AG09309 (cell line): Measurements from ENCODE around the gene GLIS2.

Experiments
- DNase-seq: peaks from one replicate; pipeline ENCODE4 v3.0.0-alpha.2; 2010; ENCODE audit warnings: low read depth
- H3K4me3 ChIP-seq: 2 replicates; pipeline ENCODE4 v1.5.1; 2011; ENCODE audit warnings: mild to moderate bottlenecking, low read depth, low read length, moderate library complexity; ENCODE audit not compliant: control insufficient read depth
- TF ChIP-seq, protein P1 (sequence below): IDR thresholded peaks from 2 replicates; pipeline ENCODE4 v1.5.1; 2011; ENCODE audit warnings: mild to moderate bottlenecking, low read depth, low read length, inconsistent platforms; ENCODE audit not compliant: insufficient read depth, control insufficient read depth; ENCODE audit errors: missing control alignments

GLIS2 gene

GRCh38 chr16:4364196-4365013 lies 48.5 kb downstream of the GLIS2 start:
- TF ChIP-seq, protein P1, sequence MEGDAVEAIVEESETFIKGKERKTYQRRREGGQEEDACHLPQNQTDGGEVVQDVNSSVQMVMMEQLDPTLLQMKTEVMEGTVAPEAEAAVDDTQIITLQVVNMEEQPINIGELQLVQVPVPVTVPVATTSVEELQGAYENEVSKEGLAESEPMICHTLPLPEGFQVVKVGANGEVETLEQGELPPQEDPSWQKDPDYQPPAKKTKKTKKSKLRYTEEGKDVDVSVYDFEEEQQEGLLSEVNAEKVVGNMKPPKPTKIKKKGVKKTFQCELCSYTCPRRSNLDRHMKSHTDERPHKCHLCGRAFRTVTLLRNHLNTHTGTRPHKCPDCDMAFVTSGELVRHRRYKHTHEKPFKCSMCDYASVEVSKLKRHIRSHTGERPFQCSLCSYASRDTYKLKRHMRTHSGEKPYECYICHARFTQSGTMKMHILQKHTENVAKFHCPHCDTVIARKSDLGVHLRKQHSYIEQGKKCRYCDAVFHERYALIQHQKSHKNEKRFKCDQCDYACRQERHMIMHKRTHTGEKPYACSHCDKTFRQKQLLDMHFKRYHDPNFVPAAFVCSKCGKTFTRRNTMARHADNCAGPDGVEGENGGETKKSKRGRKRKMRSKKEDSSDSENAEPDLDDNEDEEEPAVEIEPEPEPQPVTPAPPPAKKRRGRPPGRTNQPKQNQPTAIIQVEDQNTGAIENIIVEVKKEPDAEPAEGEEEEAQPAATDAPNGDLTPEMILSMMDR: no peak
- no peak overlapping the region for H3K4me3 ChIP-seq
- DNase-seq: no peak

GRCh38 chr16:4365014-4365406 lies 49.1 kb downstream of the GLIS2 start:
- TF ChIP-seq, protein P1: no peak
- no peak overlapping the region for H3K4me3 ChIP-seq
- DNase-seq: no peak

GRCh38 chr16:4365615-4366014 lies 49.7 kb downstream of the GLIS2 start:
- H3K4me3 ChIP-seq: no peak overlapping the region
- TF ChIP-seq, protein P1: no peak
- no peak for DNase-seq

DNA sequence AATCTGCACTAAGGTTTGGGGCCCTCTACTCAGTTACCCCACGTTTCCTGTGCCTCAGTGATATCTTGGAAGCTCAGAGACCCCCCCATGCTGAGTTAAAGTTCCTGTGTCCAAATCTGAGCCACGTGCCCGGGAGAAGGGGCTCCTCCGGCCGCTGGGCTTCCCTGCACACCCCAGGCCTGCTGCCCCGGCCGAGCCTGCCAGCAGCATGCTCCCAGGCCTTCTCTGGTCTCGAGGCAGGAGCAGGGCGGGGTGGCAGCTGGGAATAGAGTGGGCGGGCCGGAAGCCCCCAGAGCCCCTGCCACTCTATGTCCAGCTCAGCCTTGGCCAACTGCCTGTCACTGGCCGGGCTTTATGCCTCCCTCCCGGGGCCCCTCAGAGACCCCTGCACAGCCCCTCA lies 50.1 kb downstream of the GLIS2 start:
- no peak overlapping the region for H3K4me3 ChIP-seq
- TF ChIP-seq, protein P1: no peak
- no peak for DNase-seq

DNA sequence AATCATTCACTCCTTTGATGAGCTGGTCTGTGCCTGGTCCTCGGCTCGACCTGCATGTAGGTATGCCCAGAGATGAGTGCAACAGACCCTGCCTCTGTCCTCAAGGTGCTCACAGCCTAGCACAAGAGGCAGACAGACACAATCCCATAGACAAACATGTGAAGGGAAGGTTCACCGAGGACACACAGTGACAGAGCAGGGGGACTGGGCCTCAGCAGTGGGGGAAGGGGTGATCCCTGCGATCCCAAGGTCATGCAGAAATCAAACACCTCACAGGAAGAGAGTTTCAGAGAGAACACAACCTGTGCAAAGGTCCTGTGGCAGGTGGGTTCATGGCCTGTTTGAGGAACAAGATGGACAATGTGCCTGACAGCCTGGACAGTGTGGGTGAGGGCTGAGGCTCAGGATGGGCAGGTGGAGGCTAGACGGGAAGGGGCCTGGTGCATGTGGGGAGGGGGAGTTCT lies 51.6 kb downstream of the GLIS2 start:
- no peak for DNase-seq
- no peak overlapping the region for H3K4me3 ChIP-seq
- TF ChIP-seq, protein P1: no peak

DNA sequence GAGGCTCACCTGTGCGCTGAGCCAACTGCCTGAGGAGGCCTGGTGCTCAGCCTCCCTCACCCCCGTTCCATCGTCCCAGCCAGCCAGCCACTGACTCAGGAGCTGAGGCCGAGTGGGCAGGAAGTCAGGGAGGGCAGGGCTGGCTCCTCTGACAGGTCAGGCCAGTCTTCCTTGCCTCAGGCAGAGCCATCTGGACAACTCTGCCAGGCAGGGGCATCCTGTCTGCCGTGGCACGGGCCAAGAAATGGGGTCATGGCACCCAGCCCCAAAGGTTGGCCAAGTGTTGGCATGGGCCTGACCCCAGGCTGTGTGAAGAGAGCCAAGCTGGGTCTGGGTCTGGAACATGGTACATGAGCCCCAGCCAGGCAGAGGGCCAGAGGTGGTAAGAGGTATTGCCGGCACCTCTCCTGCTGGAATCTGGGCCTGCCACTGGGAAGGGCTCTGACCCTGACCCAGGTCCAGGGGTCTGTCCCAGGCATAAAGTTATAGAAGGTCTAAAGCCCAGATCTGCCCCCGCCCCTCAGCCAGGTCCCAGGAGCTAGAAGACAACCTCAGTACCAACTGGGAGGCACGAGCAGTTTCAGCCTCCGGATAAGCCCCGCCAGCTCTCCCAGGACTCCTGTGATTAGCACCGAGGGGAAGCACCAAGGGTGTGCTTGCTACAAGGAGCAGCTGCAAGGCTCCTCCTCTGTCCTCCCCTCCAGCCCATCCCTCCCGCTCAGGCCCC lies 53.3 kb downstream of the GLIS2 start:
- no peak for DNase-seq
- TF ChIP-seq, protein P1: no peak
- H3K4me3 ChIP-seq: no peak overlapping the region
